LNCAP (cell line): ENCODE data around the gene C12orf42.

Experiments
- TF ChIP-seq, protein P1 (sequence below): fragments of 450-650 bp; IDR thresholded peaks from 2 replicates; pipeline ENCODE4 v1.5.1; 2017; ENCODE audit warnings: mild to moderate bottlenecking

Gene C12orf42

GRCh38 chr12:103523771-103524170 is 28.0 kb upstream of the C12orf42 start:
- TF ChIP-seq, protein P1, sequence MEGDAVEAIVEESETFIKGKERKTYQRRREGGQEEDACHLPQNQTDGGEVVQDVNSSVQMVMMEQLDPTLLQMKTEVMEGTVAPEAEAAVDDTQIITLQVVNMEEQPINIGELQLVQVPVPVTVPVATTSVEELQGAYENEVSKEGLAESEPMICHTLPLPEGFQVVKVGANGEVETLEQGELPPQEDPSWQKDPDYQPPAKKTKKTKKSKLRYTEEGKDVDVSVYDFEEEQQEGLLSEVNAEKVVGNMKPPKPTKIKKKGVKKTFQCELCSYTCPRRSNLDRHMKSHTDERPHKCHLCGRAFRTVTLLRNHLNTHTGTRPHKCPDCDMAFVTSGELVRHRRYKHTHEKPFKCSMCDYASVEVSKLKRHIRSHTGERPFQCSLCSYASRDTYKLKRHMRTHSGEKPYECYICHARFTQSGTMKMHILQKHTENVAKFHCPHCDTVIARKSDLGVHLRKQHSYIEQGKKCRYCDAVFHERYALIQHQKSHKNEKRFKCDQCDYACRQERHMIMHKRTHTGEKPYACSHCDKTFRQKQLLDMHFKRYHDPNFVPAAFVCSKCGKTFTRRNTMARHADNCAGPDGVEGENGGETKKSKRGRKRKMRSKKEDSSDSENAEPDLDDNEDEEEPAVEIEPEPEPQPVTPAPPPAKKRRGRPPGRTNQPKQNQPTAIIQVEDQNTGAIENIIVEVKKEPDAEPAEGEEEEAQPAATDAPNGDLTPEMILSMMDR: no peak

- TF ChIP-seq, protein P1: no peak
These were observed 25.0 kb upstream of the C12orf42 start for GRCh38 chr12:103520686-103521215.

GRCh38 chr12:103519632-103520031 is 23.9 kb upstream of the C12orf42 start:
- TF ChIP-seq, protein P1: no peak

GRCh38 chr12:103518899-103519298 is 23.1 kb upstream of the C12orf42 start:
- TF ChIP-seq, protein P1: no peak

GRCh38 chr12:103517161-103517560 is 21.4 kb upstream of the C12orf42 start:
- TF ChIP-seq, protein P1: no peak

- TF ChIP-seq, protein P1: no peak
These were observed 19.6 kb upstream of the C12orf42 start for GRCh38 chr12:103515341-103515740.

GRCh38 chr12:103513875-103514274 is 18.1 kb upstream of the C12orf42 start:
- TF ChIP-seq, protein P1: no peak
